H1 (cell line): Measurements from ENCODE around the gene RBMS2. TPM values are rescaled to one million over a fixed set of nuclear protein-coding genes. Genes with fewer than 3 reads are reported as not detected.
"Not testable (repeated sequence)": the region's sequence is repeated elsewhere in the genome, so short reads cannot be mapped to it uniquely, and the experiment has no call there.

Experiments
- CTCF ChIA-PET: fragments of 300-600 bp; sonication (Branson Sonifier 250); formaldehyde crosslinking; loops from one replicate; lab custom pipeline; 2021; ENCODE audit not compliant: partially characterized antibody; lab: Charles Lee
- POLR2A ChIA-PET: fragments of 300-600 bp; sonication (Branson Sonifier 250); formaldehyde crosslinking; loops from one replicate; lab custom pipeline; 2021; ENCODE audit warnings: inconsistent platforms; ENCODE audit not compliant: partially characterized antibody; lab: Charles Lee
- DNase-seq, 2 experiments: peaks; one replicate each; pipeline versions ENCODE4 v3.0.0 to v3.0.0-alpha.2; 2010 to 2022; ENCODE audit warnings: low spot score in 2 of 2, low read depth in 1 of 2, mixed read lengths in 1 of 2
- FAIRE-seq: peaks from 2 replicates; lab custom pipeline; 2011; peaks lifted over from hg19 to GRCh38; lab: Jason Lieb, UNC
- H2AFZ ChIP-seq: 2 replicates; pipeline ENCODE4 v1.8.1; 2012; ENCODE audit warnings: low read length, inconsistent platforms
- H2AK5ac ChIP-seq: 2 replicates; pipeline ENCODE4 v1.6.1; 2013; ENCODE audit warnings: low read depth, low read length
- H2BK120ac ChIP-seq: replicated peaks from 2 replicates; pipeline ENCODE3; 2013; ENCODE audit warnings: low read depth, low read length, inconsistent platforms
- H2BK12ac ChIP-seq: 2 replicates; pipeline ENCODE4 v1.6.1; 2013; ENCODE audit warnings: low read depth, low read length
- H2BK15ac ChIP-seq: 2 replicates; pipeline ENCODE4 v1.6.1; 2013; ENCODE audit warnings: low read length
- H2BK20ac ChIP-seq: 2 replicates; pipeline ENCODE4 v1.6.1; 2013; ENCODE audit warnings: low read length
- H2BK5ac ChIP-seq: 2 replicates; pipeline ENCODE4 v1.6.1; 2013; ENCODE audit warnings: low read depth, low read length
- H3K14ac ChIP-seq: 2 replicates; pipeline ENCODE4 v1.6.1; 2013; ENCODE audit warnings: inconsistent platforms; ENCODE audit not compliant: insufficient read length
- H3K18ac ChIP-seq: 2 replicates; pipeline ENCODE4 v1.6.1; 2013; ENCODE audit warnings: low read length; ENCODE audit errors: extremely low read depth
- H3K23ac ChIP-seq: 2 replicates; pipeline ENCODE4 v1.6.1; 2013; ENCODE audit warnings: inconsistent platforms; ENCODE audit not compliant: insufficient read length
- H3K23me2 ChIP-seq: 2 replicates; pipeline ENCODE4 v1.6.1; 2013; ENCODE audit warnings: low read depth, low read length
- H3K27ac ChIP-seq: 2 replicates; pipeline ENCODE4 v1.6.1; 2011; ENCODE audit warnings: low read depth, low read length, inconsistent platforms
- H3K27me3 ChIP-seq, 4 experiments: replicated peaks in 1 of 4; 1 replicate in 1 of 4; 2 replicates in 3 of 4; pipeline versions ENCODE4 v1.6.1 to v1.8.1; 2011 to 2013; ENCODE audit warnings: low read length in 3 of 4, mild to moderate bottlenecking in 3 of 4, inconsistent platforms in 2 of 4, mixed read lengths in 2 of 4, moderate library complexity in 1 of 4; ENCODE audit not compliant: control insufficient read depth in 3 of 4, insufficient read depth in 3 of 4; ENCODE audit errors: extremely low read depth in 1 of 4
- H3K36me3 ChIP-seq, 4 experiments: 2 replicates each; pipeline versions ENCODE4 v1.6.1 to v1.8.1; 2011 to 2013; ENCODE audit warnings: mild to moderate bottlenecking in 4 of 4, low read length in 3 of 4, moderate library complexity in 2 of 4, control low read depth in 1 of 4, inconsistent platforms in 1 of 4; ENCODE audit not compliant: insufficient read depth in 4 of 4, control insufficient read depth in 2 of 4
- H3K4ac ChIP-seq: replicated peaks from 2 replicates; pipeline ENCODE3; 2013; ENCODE audit warnings: low read length, low read depth, mixed read lengths, inconsistent platforms; ENCODE audit not compliant: insufficient read length
- H3K4me1 ChIP-seq, 4 experiments: replicated peaks in 1 of 4; 1 replicate in 1 of 4; 2 replicates in 3 of 4; pipeline versions ENCODE4 v1.6.1 to v1.8.1; 2011 to 2013; ENCODE audit warnings: low read length in 3 of 4, inconsistent platforms in 2 of 4, mixed read lengths in 1 of 4; ENCODE audit not compliant: insufficient read depth in 4 of 4, control insufficient read depth in 3 of 4
- H3K4me2 ChIP-seq, 2 experiments: 2 replicates each; pipeline versions ENCODE4 v1.6.1 to v1.8.1; 2011 to 2013; ENCODE audit warnings: low read depth in 2 of 2, low read length in 2 of 2, control low read depth in 1 of 2, inconsistent platforms in 1 of 2, mild to moderate bottlenecking in 1 of 2; ENCODE audit not compliant: insufficient read depth in 1 of 2
- H3K4me3 ChIP-seq, 4 experiments: fragments of 200-600, 300-600 bp in 1 of 4; sonication (generic), shearing (Covaris generic), sonication (Bioruptor Twin) in 1 of 4; 2 replicates each; pipeline versions ENCODE4 v1.5.1 to v1.8.1; 2011 to 2016; ENCODE audit warnings: low read length in 4 of 4, low read depth in 3 of 4, control low read depth in 2 of 4, inconsistent platforms in 2 of 4, mild to moderate bottlenecking in 2 of 4, mixed read lengths in 1 of 4, moderate library complexity in 1 of 4; ENCODE audit not compliant: insufficient read depth in 2 of 4; ENCODE audit errors: extremely low read depth in 1 of 4
- H3K56ac ChIP-seq: replicated peaks from 2 replicates; pipeline ENCODE3; 2013; ENCODE audit warnings: low read depth, mild to moderate bottlenecking, mixed read lengths, low read length, inconsistent platforms; ENCODE audit not compliant: insufficient read length
- H3K79me1 ChIP-seq: 2 replicates; pipeline ENCODE4 v1.6.1; 2013; ENCODE audit warnings: low read depth, low read length, control low read depth
- H3K79me2 ChIP-seq, 2 experiments: 2 replicates each; pipeline versions ENCODE4 v1.6.1 to v1.8.1; 2012 to 2013; ENCODE audit warnings: low read length in 2 of 2, mild to moderate bottlenecking in 2 of 2, inconsistent platforms in 1 of 2; ENCODE audit not compliant: insufficient read depth in 2 of 2, control insufficient read depth in 1 of 2
- H3K9ac ChIP-seq, 4 experiments: replicated peaks in 1 of 4; 1 replicate in 1 of 4; 2 replicates in 3 of 4; pipeline versions ENCODE4 v1.6.1 to v1.8.1; 2011 to 2013; ENCODE audit warnings: low read depth in 3 of 4, low read length in 3 of 4, control low read depth in 2 of 4, mild to moderate bottlenecking in 2 of 4, moderate library complexity in 2 of 4, inconsistent platforms in 1 of 4; ENCODE audit errors: extremely low read depth in 1 of 4
- H3K9me3 ChIP-seq, 2 experiments: 2 replicates each; pipeline versions ENCODE4 v1.6.1 to v1.8.1; 2012 to 2013; ENCODE audit warnings: mild to moderate bottlenecking in 2 of 2, moderate library complexity in 2 of 2, control low read depth in 1 of 2, inconsistent platforms in 1 of 2, low read depth in 1 of 2, low read length in 1 of 2, mixed read lengths in 1 of 2; ENCODE audit not compliant: insufficient read depth in 2 of 2
- H4K20me1 ChIP-seq, 2 experiments: replicated peaks in 1 of 2; 2 replicates each; pipeline versions ENCODE3 to v1.8.1; 2011 to 2013; ENCODE audit warnings: inconsistent platforms in 2 of 2, low read length in 2 of 2, mild to moderate bottlenecking in 1 of 2; ENCODE audit not compliant: insufficient read depth in 2 of 2, control insufficient read depth in 1 of 2
- H4K5ac ChIP-seq: 2 replicates; pipeline ENCODE4 v1.6.1; 2013; ENCODE audit warnings: low read length, low read depth, mixed read lengths, inconsistent platforms; ENCODE audit not compliant: insufficient read length
- H4K8ac ChIP-seq: 2 replicates; pipeline ENCODE4 v1.8.0; 2013; ENCODE audit warnings: mild to moderate bottlenecking, moderate library complexity, low read length, inconsistent platforms; ENCODE audit not compliant: insufficient read depth; ENCODE audit errors: extremely low read depth
- H4K91ac ChIP-seq: replicated peaks from 2 replicates; pipeline ENCODE3; 2013; ENCODE audit warnings: low read length, mixed read lengths, inconsistent platforms; ENCODE audit not compliant: insufficient read length
- WGBS, 2 experiments: shearing (Covaris generic) in 1 of 2; methylation state at CpG; one replicate each; pipeline versions ENCODE4 v1.1.6 to v1.1.7; 2013 to 2015; ENCODE audit warnings: low lambda C conversion rate in 2 of 2, mixed read lengths in 2 of 2, inconsistent platforms in 1 of 2, low coverage in 1 of 2, missing lambda C conversion rate in 1 of 2; ENCODE audit not compliant: insufficient replicate concordance in 2 of 2, insufficient coverage in 1 of 2, insufficient read length in 1 of 2; ENCODE audit errors: extremely low coverage in 1 of 2, missing lambda C conversion rate in 1 of 2; 5-methylcytosine and 5-hydroxymethylcytosine counted together
- polyA plus RNA-seq, 7 experiments: library from polyadenylated mRNA; depleted of rRNA in 3 of 7; stranded (reverse) in 5 of 7; unstranded in 2 of 7; fragments of >200 nt in 5 of 7; fragments of 200-250 nt in 2 of 7; gene quantifications; 1 replicate in 5 of 7; 2 replicates in 1 of 7; 4 replicates in 1 of 7; pipeline versions ENCODE4 v1.2.1 to v1.2.3, GENCODE V29; 2011 to 2013; ENCODE audit warnings: missing spikeins in 2 of 7, mixed read lengths in 2 of 7
- total RNA-seq: library from RNA; stranded (reverse); fragmentation: NEBNext Ultra II Directional; extraction: Animal tissue kit (Norgen Biotek cat#: 25700); gene quantifications from 2 replicates; pipeline ENCODE4 v1.2.1, GENCODE V29; 2021

Gene RBMS2
- total and polyA plus RNA-seq, 2 of the 8 experiments (the other 6 are each of a cell fraction or from before 2014, with no cell fraction given): 9.6 to 31.3 TPM

- not testable (repeated sequence) for H3K9ac ChIP-seq, H2BK12ac ChIP-seq, H3K27ac ChIP-seq, H2BK20ac ChIP-seq, H3K23ac ChIP-seq, H3K27me3 ChIP-seq, H3K79me2 ChIP-seq, H3K23me2 ChIP-seq, H3K4me1 ChIP-seq, H3K56ac ChIP-seq, H3K36me3 ChIP-seq, DNase-seq, H4K5ac ChIP-seq, H3K79me1 ChIP-seq, H3K4ac ChIP-seq, H4K91ac ChIP-seq, H3K18ac ChIP-seq, H3K4me3 ChIP-seq, H3K14ac ChIP-seq, FAIRE-seq, H2BK5ac ChIP-seq, H2BK15ac ChIP-seq, H3K9me3 ChIP-seq, H2BK120ac ChIP-seq, H4K20me1 ChIP-seq, H3K4me2 ChIP-seq, H4K8ac ChIP-seq, H2AK5ac ChIP-seq
- 0 out of 2 replicates have a peak overlapping the region, but pooled peaks have one; percentile 15 for H2AFZ ChIP-seq
- ChIA-PET CTCF (interaction anchor here (0.6 to 16.9 kb wide), 31 partner anchors 8 to 488 kb away, joined by 3 to 279 read pairs (median 5); partner anchors contain the start of gene GLS2), POLR2A (interaction anchor here (1.2 kb wide), 1 partner anchor 76 kb away, joined by 3 read pairs; no protein-coding TSS in a partner anchor)
- 62% methylated on average over 4 of the region's 4 CpGs; no CpG with 5 or more reads in 1 of the 2 experiments for WGBS, 2 experiments
Observed at GRCh38 chr12:56514014-56514318, 7.7 kb upstream of the RBMS2 start.
